SK-N-SH treated with all-trans-retinoic acid at 6 μM for 48 hours (cell line): ENCODE measurements around the gene OLIG3.

Experiments used
- ATAC-seq: fragments of 200-7000 bp; cut with Tn5 transposase; 3 replicates; pipeline ENCODE4 v1.9.1; 2020; ENCODE audit warnings: mild to moderate bottlenecking, moderate library complexity
- ARNTL ChIP-seq: fragments of 450-650 bp; formaldehyde crosslinking; IDR thresholded peaks from 2 replicates; pipeline ENCODE4 v1.5.0; 2020; ENCODE audit warnings: low read depth, mild to moderate bottlenecking, moderate library complexity, borderline replicate concordance
- BACH2 ChIP-seq: fragments of 250-450 bp; sonication (Bioruptor Pico); IDR thresholded peaks from 2 replicates; pipeline ENCODE4 v1.9.0; 2021; ENCODE audit warnings: mild to moderate bottlenecking, borderline replicate concordance
- CSDC2 ChIP-seq: fragments of 250-450 bp; sonication (Bioruptor Pico); IDR thresholded peaks from 2 replicates; pipeline ENCODE4 v1.5.0; 2020; ENCODE audit warnings: mild to moderate bottlenecking, moderate library complexity
- CSRNP3 ChIP-seq: fragments of 250-450 bp; sonication (Bioruptor Pico); IDR thresholded peaks from 2 replicates; pipeline ENCODE4 v1.5.1; 2021; ENCODE audit warnings: mild to moderate bottlenecking, moderate library complexity
- ESRRG ChIP-seq: fragments of 250-450 bp; sonication (Bioruptor Pico); IDR thresholded peaks from 2 replicates; pipeline ENCODE4 v1.6.1; 2021; ENCODE audit warnings: mild to moderate bottlenecking
- GLIS3 ChIP-seq: fragments of 250-450 bp; sonication (Bioruptor Pico); IDR thresholded peaks from 2 replicates; pipeline ENCODE4 v1.5.0; 2020; ENCODE audit warnings: mild to moderate bottlenecking, moderate library complexity
- ISL1 ChIP-seq: fragments of 250-450 bp; sonication (Bioruptor Pico); IDR thresholded peaks from 2 replicates; pipeline ENCODE4 v2.1.2; 2022; ENCODE audit warnings: mild to moderate bottlenecking, moderate library complexity
- OSR1 ChIP-seq: fragments of 250-450 bp; sonication (Bioruptor Pico); IDR thresholded peaks from 2 replicates; pipeline ENCODE4 v1.8.0; 2022; ENCODE audit warnings: moderate library complexity, mild to moderate bottlenecking, inconsistent platforms
- POU6F1 ChIP-seq: fragments of 250-450 bp; sonication (Bioruptor Pico); IDR thresholded peaks from 2 replicates; pipeline ENCODE4 v1.8.0; 2021; ENCODE audit warnings: low read depth, mild to moderate bottlenecking, moderate library complexity, borderline replicate concordance
- PPARA ChIP-seq: fragments of 250-450 bp; sonication (Bioruptor Pico); IDR thresholded peaks from 2 replicates; pipeline ENCODE4 v1.5.0; 2020; ENCODE audit warnings: mild to moderate bottlenecking, borderline replicate concordance
- RARB ChIP-seq: fragments of 250-450 bp; sonication (Bioruptor Pico); IDR thresholded peaks from 2 replicates; pipeline ENCODE4 v1.8.0; 2021; ENCODE audit warnings: mild to moderate bottlenecking, moderate library complexity
- SNAI2 ChIP-seq: fragments of 250-450 bp; sonication (Bioruptor Pico); IDR thresholded peaks from 2 replicates; pipeline ENCODE4 v1.5.0; 2020; ENCODE audit warnings: mild to moderate bottlenecking, moderate library complexity
- TCF4 ChIP-seq: fragments of 250-450 bp; sonication (Bioruptor Pico); IDR thresholded peaks from 2 replicates; pipeline ENCODE4 v1.8.0; 2021; ENCODE audit warnings: mild to moderate bottlenecking, moderate library complexity, borderline replicate concordance
- TOX ChIP-seq: fragments of 250-450 bp; sonication (Bioruptor Pico); IDR thresholded peaks from 2 replicates; pipeline ENCODE4 v1.8.0; 2021; ENCODE audit warnings: mild to moderate bottlenecking, moderate library complexity, borderline replicate concordance
- ZC3H10 ChIP-seq: fragments of 250-450 bp; sonication (Bioruptor Pico); IDR thresholded peaks from 2 replicates; pipeline ENCODE4 v1.5.1; 2021; ENCODE audit warnings: mild to moderate bottlenecking, moderate library complexity
- ZFP3 ChIP-seq: fragments of 250-450 bp; sonication (Bioruptor Pico); IDR thresholded peaks from 2 replicates; pipeline ENCODE4 v1.5.0; 2020; ENCODE audit warnings: mild to moderate bottlenecking, moderate library complexity
- ZFP30 ChIP-seq: fragments of 450-650 bp; formaldehyde crosslinking; IDR thresholded peaks from 2 replicates; pipeline ENCODE4 v1.5.0; 2022; ENCODE audit warnings: mild to moderate bottlenecking, moderate library complexity
- ZNF565 ChIP-seq: fragments of 450-650 bp; formaldehyde crosslinking; conservative IDR thresholded peaks from 2 replicates; pipeline ENCODE4 v1.5.0; 2020; ENCODE audit warnings: low read depth, mild to moderate bottlenecking, moderate library complexity
- ZNF70 ChIP-seq: fragments of 450-650 bp; formaldehyde crosslinking; IDR thresholded peaks from 2 replicates; pipeline ENCODE4 v1.5.0; 2020; ENCODE audit warnings: mild to moderate bottlenecking, moderate library complexity
- ZNF8 ChIP-seq: fragments of 450-650 bp; formaldehyde crosslinking; IDR thresholded peaks from 2 replicates; pipeline ENCODE4 v1.5.0; 2020; ENCODE audit warnings: mild to moderate bottlenecking, moderate library complexity
- TF ChIP-seq, protein P1 (sequence below): fragments of 250-450 bp; sonication (Bioruptor Pico); IDR thresholded peaks from 2 replicates; pipeline ENCODE4 v1.8.0; 2020; ENCODE audit warnings: mild to moderate bottlenecking, moderate library complexity, borderline replicate concordance
- TF ChIP-seq, protein P2 (sequence below): fragments of 250-450 bp; sonication (Bioruptor Pico); IDR thresholded peaks from 2 replicates; pipeline ENCODE4 v1.5.1; 2020; ENCODE audit warnings: low read depth, mild to moderate bottlenecking, moderate library complexity
- TF ChIP-seq, protein P3 (sequence below): fragments of 250-450 bp; sonication (Bioruptor Pico); IDR thresholded peaks from 2 replicates; pipeline ENCODE4 v1.5.0; 2020; ENCODE audit warnings: mild to moderate bottlenecking, moderate library complexity

OLIG3 gene

GRCh38 chr6:137530404-137530803 is 36.2 kb upstream of the OLIG3 start:
- TF ChIP-seq TOX = no peak
- no peak for TF ChIP-seq BACH2
- TF ChIP-seq ZNF70 (CRISPR knock-in tag) = no peak
- no peak for TF ChIP-seq SNAI2 (CRISPR knock-in tag)
- TF ChIP-seq, protein P1, sequence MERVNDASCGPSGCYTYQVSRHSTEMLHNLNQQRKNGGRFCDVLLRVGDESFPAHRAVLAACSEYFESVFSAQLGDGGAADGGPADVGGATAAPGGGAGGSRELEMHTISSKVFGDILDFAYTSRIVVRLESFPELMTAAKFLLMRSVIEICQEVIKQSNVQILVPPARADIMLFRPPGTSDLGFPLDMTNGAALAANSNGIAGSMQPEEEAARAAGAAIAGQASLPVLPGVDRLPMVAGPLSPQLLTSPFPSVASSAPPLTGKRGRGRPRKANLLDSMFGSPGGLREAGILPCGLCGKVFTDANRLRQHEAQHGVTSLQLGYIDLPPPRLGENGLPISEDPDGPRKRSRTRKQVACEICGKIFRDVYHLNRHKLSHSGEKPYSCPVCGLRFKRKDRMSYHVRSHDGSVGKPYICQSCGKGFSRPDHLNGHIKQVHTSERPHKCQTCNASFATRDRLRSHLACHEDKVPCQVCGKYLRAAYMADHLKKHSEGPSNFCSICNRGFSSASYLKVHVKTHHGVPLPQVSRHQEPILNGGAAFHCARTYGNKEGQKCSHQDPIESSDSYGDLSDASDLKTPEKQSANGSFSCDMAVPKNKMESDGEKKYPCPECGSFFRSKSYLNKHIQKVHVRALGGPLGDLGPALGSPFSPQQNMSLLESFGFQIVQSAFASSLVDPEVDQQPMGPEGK (CRISPR knock-in tag) = no peak
- no peak for TF ChIP-seq TCF4 (CRISPR knock-in tag)
- TF ChIP-seq PPARA (CRISPR knock-in tag) = no peak
- TF ChIP-seq POU6F1 (CRISPR knock-in tag) = no peak
- TF ChIP-seq ARNTL (CRISPR knock-in tag) = no peak
- TF ChIP-seq RARB (CRISPR knock-in tag) = no peak
- no peak for TF ChIP-seq ZNF565
- no peak for TF ChIP-seq ESRRG (CRISPR knock-in tag)
- no peak for TF ChIP-seq ZFP30 (CRISPR knock-in tag)
- TF ChIP-seq ZFP3 = no peak
- TF ChIP-seq ZC3H10 (CRISPR knock-in tag) = no peak
- no peak for TF ChIP-seq CSRNP3 (CRISPR knock-in tag)
- TF ChIP-seq ISL1 (CRISPR knock-in tag) = no peak
- TF ChIP-seq CSDC2 (CRISPR knock-in tag) = no peak
- TF ChIP-seq, protein P2, sequence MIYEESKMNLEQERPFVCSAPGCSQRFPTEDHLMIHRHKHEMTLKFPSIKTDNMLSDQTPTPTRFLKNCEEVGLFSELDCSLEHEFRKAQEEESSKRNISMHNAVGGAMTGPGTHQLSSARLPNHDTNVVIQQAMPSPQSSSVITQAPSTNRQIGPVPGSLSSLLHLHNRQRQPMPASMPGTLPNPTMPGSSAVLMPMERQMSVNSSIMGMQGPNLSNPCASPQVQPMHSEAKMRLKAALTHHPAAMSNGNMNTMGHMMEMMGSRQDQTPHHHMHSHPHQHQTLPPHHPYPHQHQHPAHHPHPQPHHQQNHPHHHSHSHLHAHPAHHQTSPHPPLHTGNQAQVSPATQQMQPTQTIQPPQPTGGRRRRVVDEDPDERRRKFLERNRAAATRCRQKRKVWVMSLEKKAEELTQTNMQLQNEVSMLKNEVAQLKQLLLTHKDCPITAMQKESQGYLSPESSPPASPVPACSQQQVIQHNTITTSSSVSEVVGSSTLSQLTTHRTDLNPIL (CRISPR knock-in tag) = no peak
- ATAC-seq = no peak

DNA sequence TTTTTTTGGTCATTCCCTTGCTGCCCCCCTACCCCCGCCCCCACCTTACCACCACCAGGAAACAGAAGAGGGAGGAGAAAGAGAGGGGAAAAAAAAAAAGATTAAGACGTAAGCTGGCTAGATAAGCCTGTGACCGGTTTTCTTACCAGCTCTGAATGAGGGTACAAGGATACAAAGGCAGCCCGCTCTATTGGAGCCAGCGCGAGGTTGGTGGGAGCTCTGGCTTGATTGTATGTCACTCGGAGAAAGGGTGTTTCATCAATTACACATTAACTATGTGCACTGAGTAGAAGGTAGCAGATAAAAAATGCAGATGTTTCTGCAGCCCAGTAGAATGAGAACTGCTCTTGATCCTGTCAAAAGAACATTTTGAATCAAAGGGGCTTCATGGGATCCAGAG is 28.6 kb upstream of the OLIG3 start:
- ATAC-seq = no peak
- TF ChIP-seq RARB (CRISPR knock-in tag) (no peak), TOX (no peak), CSRNP3 (CRISPR knock-in tag) (no peak), OSR1 (no peak), ARNTL (CRISPR knock-in tag) (no peak), POU6F1 (CRISPR knock-in tag) (no peak), ZC3H10 (CRISPR knock-in tag) (no peak), PPARA (CRISPR knock-in tag) (no peak), ZNF565 (no peak), ZNF8 (CRISPR knock-in tag) (no peak), TCF4 (CRISPR knock-in tag) (no peak), CSDC2 (CRISPR knock-in tag) (no peak), ZNF70 (CRISPR knock-in tag) (no peak), ESRRG (CRISPR knock-in tag) (no peak), ISL1 (CRISPR knock-in tag) (no peak), GLIS3 (no peak), BACH2 (no peak), ZFP30 (CRISPR knock-in tag) (no peak)
- TF ChIP-seq, protein P1 (CRISPR knock-in tag) = no peak
- TF ChIP-seq, protein P3, sequence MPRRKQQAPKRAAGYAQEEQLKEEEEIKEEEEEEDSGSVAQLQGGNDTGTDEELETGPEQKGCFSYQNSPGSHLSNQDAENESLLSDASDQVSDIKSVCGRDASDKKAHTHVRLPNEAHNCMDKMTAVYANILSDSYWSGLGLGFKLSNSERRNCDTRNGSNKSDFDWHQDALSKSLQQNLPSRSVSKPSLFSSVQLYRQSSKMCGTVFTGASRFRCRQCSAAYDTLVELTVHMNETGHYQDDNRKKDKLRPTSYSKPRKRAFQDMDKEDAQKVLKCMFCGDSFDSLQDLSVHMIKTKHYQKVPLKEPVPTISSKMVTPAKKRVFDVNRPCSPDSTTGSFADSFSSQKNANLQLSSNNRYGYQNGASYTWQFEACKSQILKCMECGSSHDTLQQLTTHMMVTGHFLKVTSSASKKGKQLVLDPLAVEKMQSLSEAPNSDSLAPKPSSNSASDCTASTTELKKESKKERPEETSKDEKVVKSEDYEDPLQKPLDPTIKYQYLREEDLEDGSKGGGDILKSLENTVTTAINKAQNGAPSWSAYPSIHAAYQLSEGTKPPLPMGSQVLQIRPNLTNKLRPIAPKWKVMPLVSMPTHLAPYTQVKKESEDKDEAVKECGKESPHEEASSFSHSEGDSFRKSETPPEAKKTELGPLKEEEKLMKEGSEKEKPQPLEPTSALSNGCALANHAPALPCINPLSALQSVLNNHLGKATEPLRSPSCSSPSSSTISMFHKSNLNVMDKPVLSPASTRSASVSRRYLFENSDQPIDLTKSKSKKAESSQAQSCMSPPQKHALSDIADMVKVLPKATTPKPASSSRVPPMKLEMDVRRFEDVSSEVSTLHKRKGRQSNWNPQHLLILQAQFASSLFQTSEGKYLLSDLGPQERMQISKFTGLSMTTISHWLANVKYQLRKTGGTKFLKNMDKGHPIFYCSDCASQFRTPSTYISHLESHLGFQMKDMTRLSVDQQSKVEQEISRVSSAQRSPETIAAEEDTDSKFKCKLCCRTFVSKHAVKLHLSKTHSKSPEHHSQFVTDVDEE (CRISPR knock-in tag) = no peak
